ENCODE results near the gene DDA1. TPM values are rescaled to one million over a fixed set of nuclear protein-coding genes. Genes with fewer than 3 reads are reported as not detected.

Gene DDA1
- total RNA-seq, 2 donors from 2014 or later: 9.6 to 18.6 TPM

DNA sequence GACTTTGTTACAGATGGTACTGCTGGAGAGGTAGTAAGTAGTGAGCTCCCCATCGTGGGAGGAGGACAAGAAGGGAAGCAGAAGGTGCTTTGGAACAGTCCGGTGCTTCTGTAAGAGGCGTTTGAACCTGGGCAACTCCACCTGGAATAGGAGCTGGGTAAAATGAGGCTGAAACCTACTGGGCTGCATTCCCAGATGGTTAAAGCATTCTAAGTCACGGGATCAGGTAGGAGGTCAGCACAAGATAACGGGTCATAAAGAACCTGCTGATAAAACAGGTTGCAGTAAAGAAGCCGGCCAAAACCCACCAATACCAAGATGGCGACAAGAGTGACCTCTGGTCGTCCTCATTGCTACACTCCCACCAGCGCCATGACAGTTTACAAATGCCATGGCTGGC is 22.6 kb upstream of the DDA1 start:
- Histone ChIP-seq H3K36me3 (no peaks in the 10 kb centered on the region), H3K27ac (no peak overlapping the region), H3K27me3 (replicated peaks; ENCODE audit: insufficient read depth) (no peaks in the 10 kb centered on the region), H3K4me1 (replicated peaks) (peaks cover 3% of the 10 kb centered on the region), H3K9me3 (no peaks in the 10 kb centered on the region), H3K4me3 (no peak overlapping the region)
- 87% methylated on average over 9 of the region's 9 CpGs for WGBS
- TF ChIP-seq CTCF (IDR thresholded peaks at IDR 0.05) (no peak), POLR2A (IDR thresholded peaks at IDR 0.05) (no peak), POLR2AphosphoS5 (IDR thresholded peaks at IDR 0.05) (no peak)
- intact Hi-C loops (cut with DNase I): no loop called here
- DNase-seq (ENCODE audit: low spot score): no peak

DNA sequence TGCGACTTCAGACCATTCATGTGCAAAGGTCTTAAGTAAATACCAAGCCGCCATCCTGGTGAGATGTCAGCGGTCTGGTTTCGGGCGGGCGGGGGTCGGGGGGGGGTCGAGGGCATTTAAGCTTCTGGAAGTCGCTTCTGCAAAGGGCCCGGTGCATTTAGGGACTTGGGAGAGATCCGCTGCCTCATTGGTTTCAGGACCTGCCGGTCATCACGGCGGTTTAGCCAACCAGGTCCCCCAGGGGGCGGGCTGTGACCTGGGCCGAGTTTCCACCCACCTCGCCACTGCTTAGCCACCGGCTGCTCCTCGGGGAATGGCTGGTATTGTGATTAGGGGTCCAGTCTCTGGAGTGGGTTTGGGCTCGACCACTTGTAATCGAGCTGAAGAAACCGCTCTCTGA is 19.9 kb upstream of the DDA1 start:
- no peak overlapping the region for H3K27ac ChIP-seq
- no peak overlapping the region for H3K4me3 ChIP-seq
- TF ChIP-seq POLR2AphosphoS5 (IDR thresholded peaks at IDR 0.05): no peak
- TF ChIP-seq CTCF (IDR thresholded peaks at IDR 0.05): peak in 1 of 4 experiments; percentile 24
- no peaks in the 10 kb centered on the region for H3K9me3 ChIP-seq
- H3K4me1 ChIP-seq (replicated peaks): no peaks in the 10 kb centered on the region
- H3K27me3 ChIP-seq (replicated peaks; ENCODE audit: insufficient read depth): no peaks in the 10 kb centered on the region
- intact Hi-C loops (cut with DNase I): no loop called here
- WGBS: 20% methylated on average over 22 of the region's 22 CpGs
- no peaks in the 10 kb centered on the region for H3K36me3 ChIP-seq
- DNase-seq (ENCODE audit: low spot score): no peak

DNA sequence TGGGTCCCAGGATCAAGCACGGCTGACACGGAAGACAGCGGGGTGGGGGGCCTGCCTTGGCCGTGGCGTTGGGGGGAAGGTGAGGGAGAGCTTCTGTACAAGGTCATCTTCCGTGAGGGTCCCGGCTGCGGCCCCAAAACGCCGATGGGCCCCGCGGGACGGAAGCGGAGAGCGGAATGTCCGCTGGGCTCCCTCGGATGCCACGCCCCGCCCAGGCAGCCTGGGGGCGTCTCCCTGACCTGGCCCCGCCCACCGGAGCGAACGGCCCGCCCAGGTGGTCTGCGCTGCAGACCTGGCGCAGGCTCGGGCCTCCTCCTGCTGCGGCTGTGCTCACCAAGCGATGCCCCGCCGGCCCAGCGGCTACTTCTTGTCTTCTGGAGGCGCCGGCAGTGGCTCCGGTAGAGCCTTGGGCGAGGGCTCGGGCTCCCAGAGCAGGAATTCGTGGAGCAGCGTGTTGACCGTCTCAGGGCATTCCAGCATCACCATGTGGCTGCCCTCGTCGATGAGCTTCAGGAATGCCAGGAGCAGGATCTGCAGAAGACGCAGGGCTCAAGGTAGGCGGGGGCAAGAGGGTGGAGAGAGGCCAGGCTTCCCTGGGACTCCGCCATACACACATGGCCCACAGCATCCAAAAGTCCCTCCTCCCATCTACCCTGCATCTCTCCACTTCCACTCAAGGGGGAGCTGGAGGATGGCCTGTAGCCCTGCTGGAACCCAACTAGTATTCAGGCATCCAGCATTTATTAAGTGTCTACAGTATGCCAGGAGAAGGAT is 16.9 kb upstream of the DDA1 start:
- Histone ChIP-seq H3K27me3 (replicated peaks; ENCODE audit: insufficient read depth) (no peaks in the 10 kb centered on the region), H3K4me3 (peak overlapping the region; percentile 22 to 35), H3K27ac (peak overlapping the region; percentile 29 to 44), H3K4me1 (replicated peaks) (no peaks in the 10 kb centered on the region), H3K36me3 (no peaks in the 10 kb centered on the region), H3K9me3 (no peaks in the 10 kb centered on the region)
- intact Hi-C loops (cut with DNase I): loop anchor here (5.0 kb wide), 1 partner anchor 95 kb away; no protein-coding TSS in a partner anchor
- 19% methylated on average over 34 of the region's 46 CpGs for WGBS
- peak; percentile 59 for DNase-seq (ENCODE audit: low spot score)
- TF ChIP-seq CTCF (IDR thresholded peaks at IDR 0.05): peak in 3 of 4 experiments; percentile 15 to 64 (median 61)
- no peak for TF ChIP-seq POLR2A (IDR thresholded peaks at IDR 0.05)
- TF ChIP-seq POLR2AphosphoS5 (IDR thresholded peaks at IDR 0.05): peak; percentile 39

- no peak for TF ChIP-seq POLR2AphosphoS5 (IDR thresholded peaks at IDR 0.05)
- no peak for TF ChIP-seq POLR2A (IDR thresholded peaks at IDR 0.05)
- no peak for TF ChIP-seq CTCF (IDR thresholded peaks at IDR 0.05)
- H3K36me3 ChIP-seq: no peaks in the 10 kb centered on the region
- DNase-seq (ENCODE audit: low spot score): no peak
- 92% methylated on average over 14 of the region's 14 CpGs for WGBS
- no peaks in the 10 kb centered on the region for H3K4me1 ChIP-seq (replicated peaks)
- H3K27ac ChIP-seq: no peak overlapping the region
- intact Hi-C loops (cut with DNase I): loop anchor here (5.0 kb wide), 1 partner anchor 94 kb away; no protein-coding TSS in a partner anchor
- no peaks in the 10 kb centered on the region for H3K9me3 ChIP-seq
- H3K4me3 ChIP-seq: no peak overlapping the region
- no peaks in the 10 kb centered on the region for H3K27me3 ChIP-seq (replicated peaks; ENCODE audit: insufficient read depth)
Observed at GRCh38 chr19:17293605-17294004, 15.8 kb upstream of the DDA1 start.
